H1 (cell line): ENCODE data around the gene CENPV. TPM values are rescaled to one million over a fixed set of nuclear protein-coding genes. Genes with fewer than 3 reads are reported as not detected.

Experiments used
- CTCF ChIA-PET: fragments of 300-600 bp; sonication (Branson Sonifier 250); formaldehyde crosslinking; loops from one replicate; lab custom pipeline; 2021; ENCODE audit not compliant: partially characterized antibody; lab: Charles Lee
- POLR2A ChIA-PET: fragments of 300-600 bp; sonication (Branson Sonifier 250); formaldehyde crosslinking; loops from one replicate; lab custom pipeline; 2021; ENCODE audit warnings: inconsistent platforms; ENCODE audit not compliant: partially characterized antibody; lab: Charles Lee
- DNase-seq, 2 experiments: peaks; one replicate each; pipeline versions ENCODE4 v3.0.0 to v3.0.0-alpha.2; 2010 to 2022; ENCODE audit warnings: low spot score in 2 of 2, low read depth in 1 of 2, mixed read lengths in 1 of 2
- FAIRE-seq: peaks from 2 replicates; lab custom pipeline; 2011; peaks lifted over from hg19 to GRCh38; lab: Jason Lieb, UNC
- H2AFZ ChIP-seq: 2 replicates; pipeline ENCODE4 v1.8.1; 2012; ENCODE audit warnings: low read length, inconsistent platforms
- H2AK5ac ChIP-seq: 2 replicates; pipeline ENCODE4 v1.6.1; 2013; ENCODE audit warnings: low read depth, low read length
- H2BK120ac ChIP-seq: replicated peaks from 2 replicates; pipeline ENCODE3; 2013; ENCODE audit warnings: low read depth, low read length, inconsistent platforms
- H2BK12ac ChIP-seq: 2 replicates; pipeline ENCODE4 v1.6.1; 2013; ENCODE audit warnings: low read depth, low read length
- H2BK15ac ChIP-seq: 2 replicates; pipeline ENCODE4 v1.6.1; 2013; ENCODE audit warnings: low read length
- H2BK20ac ChIP-seq: 2 replicates; pipeline ENCODE4 v1.6.1; 2013; ENCODE audit warnings: low read length
- H2BK5ac ChIP-seq: 2 replicates; pipeline ENCODE4 v1.6.1; 2013; ENCODE audit warnings: low read depth, low read length
- H3K14ac ChIP-seq: 2 replicates; pipeline ENCODE4 v1.6.1; 2013; ENCODE audit warnings: inconsistent platforms; ENCODE audit not compliant: insufficient read length
- H3K18ac ChIP-seq: 2 replicates; pipeline ENCODE4 v1.6.1; 2013; ENCODE audit warnings: low read length; ENCODE audit errors: extremely low read depth
- H3K23ac ChIP-seq: 2 replicates; pipeline ENCODE4 v1.6.1; 2013; ENCODE audit warnings: inconsistent platforms; ENCODE audit not compliant: insufficient read length
- H3K23me2 ChIP-seq: 2 replicates; pipeline ENCODE4 v1.6.1; 2013; ENCODE audit warnings: low read depth, low read length
- H3K27ac ChIP-seq: 2 replicates; pipeline ENCODE4 v1.6.1; 2011; ENCODE audit warnings: low read depth, low read length, inconsistent platforms
- H3K27me3 ChIP-seq, 4 experiments: replicated peaks in 1 of 4; 1 replicate in 1 of 4; 2 replicates in 3 of 4; pipeline versions ENCODE4 v1.6.1 to v1.8.1; 2011 to 2013; ENCODE audit warnings: low read length in 3 of 4, mild to moderate bottlenecking in 3 of 4, inconsistent platforms in 2 of 4, mixed read lengths in 2 of 4, moderate library complexity in 1 of 4; ENCODE audit not compliant: control insufficient read depth in 3 of 4, insufficient read depth in 3 of 4; ENCODE audit errors: extremely low read depth in 1 of 4
- H3K36me3 ChIP-seq, 4 experiments: 2 replicates each; pipeline versions ENCODE4 v1.6.1 to v1.8.1; 2011 to 2013; ENCODE audit warnings: mild to moderate bottlenecking in 4 of 4, low read length in 3 of 4, moderate library complexity in 2 of 4, control low read depth in 1 of 4, inconsistent platforms in 1 of 4; ENCODE audit not compliant: insufficient read depth in 4 of 4, control insufficient read depth in 2 of 4
- H3K4ac ChIP-seq: replicated peaks from 2 replicates; pipeline ENCODE3; 2013; ENCODE audit warnings: low read length, low read depth, mixed read lengths, inconsistent platforms; ENCODE audit not compliant: insufficient read length
- H3K4me1 ChIP-seq, 4 experiments: replicated peaks in 1 of 4; 1 replicate in 1 of 4; 2 replicates in 3 of 4; pipeline versions ENCODE4 v1.6.1 to v1.8.1; 2011 to 2013; ENCODE audit warnings: low read length in 3 of 4, inconsistent platforms in 2 of 4, mixed read lengths in 1 of 4; ENCODE audit not compliant: insufficient read depth in 4 of 4, control insufficient read depth in 3 of 4
- H3K4me2 ChIP-seq, 2 experiments: 2 replicates each; pipeline versions ENCODE4 v1.6.1 to v1.8.1; 2011 to 2013; ENCODE audit warnings: low read depth in 2 of 2, low read length in 2 of 2, control low read depth in 1 of 2, inconsistent platforms in 1 of 2, mild to moderate bottlenecking in 1 of 2; ENCODE audit not compliant: insufficient read depth in 1 of 2
- H3K4me3 ChIP-seq, 4 experiments: fragments of 200-600, 300-600 bp in 1 of 4; sonication (generic), shearing (Covaris generic), sonication (Bioruptor Twin) in 1 of 4; 2 replicates each; pipeline versions ENCODE4 v1.5.1 to v1.8.1; 2011 to 2016; ENCODE audit warnings: low read length in 4 of 4, low read depth in 3 of 4, control low read depth in 2 of 4, inconsistent platforms in 2 of 4, mild to moderate bottlenecking in 2 of 4, mixed read lengths in 1 of 4, moderate library complexity in 1 of 4; ENCODE audit not compliant: insufficient read depth in 2 of 4; ENCODE audit errors: extremely low read depth in 1 of 4
- H3K56ac ChIP-seq: replicated peaks from 2 replicates; pipeline ENCODE3; 2013; ENCODE audit warnings: low read depth, mild to moderate bottlenecking, mixed read lengths, low read length, inconsistent platforms; ENCODE audit not compliant: insufficient read length
- H3K79me1 ChIP-seq: 2 replicates; pipeline ENCODE4 v1.6.1; 2013; ENCODE audit warnings: low read depth, low read length, control low read depth
- H3K79me2 ChIP-seq, 2 experiments: 2 replicates each; pipeline versions ENCODE4 v1.6.1 to v1.8.1; 2012 to 2013; ENCODE audit warnings: low read length in 2 of 2, mild to moderate bottlenecking in 2 of 2, inconsistent platforms in 1 of 2; ENCODE audit not compliant: insufficient read depth in 2 of 2, control insufficient read depth in 1 of 2
- H3K9ac ChIP-seq, 4 experiments: replicated peaks in 1 of 4; 1 replicate in 1 of 4; 2 replicates in 3 of 4; pipeline versions ENCODE4 v1.6.1 to v1.8.1; 2011 to 2013; ENCODE audit warnings: low read depth in 3 of 4, low read length in 3 of 4, control low read depth in 2 of 4, mild to moderate bottlenecking in 2 of 4, moderate library complexity in 2 of 4, inconsistent platforms in 1 of 4; ENCODE audit errors: extremely low read depth in 1 of 4
- H3K9me3 ChIP-seq, 2 experiments: 2 replicates each; pipeline versions ENCODE4 v1.6.1 to v1.8.1; 2012 to 2013; ENCODE audit warnings: mild to moderate bottlenecking in 2 of 2, moderate library complexity in 2 of 2, control low read depth in 1 of 2, inconsistent platforms in 1 of 2, low read depth in 1 of 2, low read length in 1 of 2, mixed read lengths in 1 of 2; ENCODE audit not compliant: insufficient read depth in 2 of 2
- H4K20me1 ChIP-seq, 2 experiments: replicated peaks in 1 of 2; 2 replicates each; pipeline versions ENCODE3 to v1.8.1; 2011 to 2013; ENCODE audit warnings: inconsistent platforms in 2 of 2, low read length in 2 of 2, mild to moderate bottlenecking in 1 of 2; ENCODE audit not compliant: insufficient read depth in 2 of 2, control insufficient read depth in 1 of 2
- H4K5ac ChIP-seq: 2 replicates; pipeline ENCODE4 v1.6.1; 2013; ENCODE audit warnings: low read length, low read depth, mixed read lengths, inconsistent platforms; ENCODE audit not compliant: insufficient read length
- H4K8ac ChIP-seq: 2 replicates; pipeline ENCODE4 v1.8.0; 2013; ENCODE audit warnings: mild to moderate bottlenecking, moderate library complexity, low read length, inconsistent platforms; ENCODE audit not compliant: insufficient read depth; ENCODE audit errors: extremely low read depth
- H4K91ac ChIP-seq: replicated peaks from 2 replicates; pipeline ENCODE3; 2013; ENCODE audit warnings: low read length, mixed read lengths, inconsistent platforms; ENCODE audit not compliant: insufficient read length
- CHD2 ChIP-seq: IDR thresholded peaks from 2 replicates; pipeline ENCODE4 v1.6.1; 2012; ENCODE audit warnings: low read length, improper control_type of control experiment
- POLR2AphosphoS5 ChIP-seq: IDR thresholded peaks from 2 replicates; pipeline ENCODE4 v1.6.1; 2011; ENCODE audit warnings: low read depth, low read length
- WGBS, 2 experiments: shearing (Covaris generic) in 1 of 2; methylation state at CpG; one replicate each; pipeline versions ENCODE4 v1.1.6 to v1.1.7; 2013 to 2015; ENCODE audit warnings: low lambda C conversion rate in 2 of 2, mixed read lengths in 2 of 2, inconsistent platforms in 1 of 2, low coverage in 1 of 2, missing lambda C conversion rate in 1 of 2; ENCODE audit not compliant: insufficient replicate concordance in 2 of 2, insufficient coverage in 1 of 2, insufficient read length in 1 of 2; ENCODE audit errors: extremely low coverage in 1 of 2, missing lambda C conversion rate in 1 of 2; 5-methylcytosine and 5-hydroxymethylcytosine counted together
- polyA plus RNA-seq, 7 experiments: library from polyadenylated mRNA; depleted of rRNA in 3 of 7; stranded (reverse) in 5 of 7; unstranded in 2 of 7; fragments of >200 nt in 5 of 7; fragments of 200-250 nt in 2 of 7; gene quantifications; 1 replicate in 5 of 7; 2 replicates in 1 of 7; 4 replicates in 1 of 7; pipeline versions ENCODE4 v1.2.1 to v1.2.3, GENCODE V29; 2011 to 2013; ENCODE audit warnings: missing spikeins in 2 of 7, mixed read lengths in 2 of 7
- total RNA-seq: library from RNA; stranded (reverse); fragmentation: NEBNext Ultra II Directional; extraction: Animal tissue kit (Norgen Biotek cat#: 25700); gene quantifications from 2 replicates; pipeline ENCODE4 v1.2.1, GENCODE V29; 2021

Gene CENPV
- total and polyA plus RNA-seq, 2 of the 8 experiments (the other 6 are each of a cell fraction or from before 2014, with no cell fraction given) = 249 to 260 TPM

GRCh38 chr17:16378636-16379282 lies 25.5 kb upstream of the CENPV start:
- no peak overlapping the region for H3K4ac ChIP-seq
- H2AFZ ChIP-seq = no peak overlapping the region
- no peak overlapping the region for H3K9ac ChIP-seq
- POLR2A ChIA-PET = interaction anchor here (0.6 to 1.6 kb wide), 6 partner anchors 8 to 60 kb away, joined by 3 to 7 read pairs (median 4); partner anchors contain the start of gene CENPV
- H3K14ac ChIP-seq = no peak overlapping the region
- no peak overlapping the region for H2BK20ac ChIP-seq
- H3K9me3 ChIP-seq = no peaks in the 10 kb centered on the region
- WGBS, 2 experiments = 82% methylated on average over 17 of the region's 17 CpGs; no CpG with 5 or more reads in 1 of the 2 experiments
- H4K20me1 ChIP-seq = peaks cover 3 to 9% of the 10 kb centered on the region in 2 experiments
- H4K5ac ChIP-seq = no peak overlapping the region
- no peak overlapping the region for H3K23ac ChIP-seq
- peaks cover 0 to 2% (median 0%) of the 10 kb centered on the region in 4 experiments; a peak in 4 of 7 replicates for H3K4me1 ChIP-seq
- H3K18ac ChIP-seq = no peak overlapping the region
- H2BK12ac ChIP-seq = peak overlapping the region; percentile 45; the same call in 1 of the 2 replicates
- H2BK15ac ChIP-seq = no peak overlapping the region
- no peak overlapping the region; the same call in 1 of the 2 replicates for H4K8ac ChIP-seq
- H4K91ac ChIP-seq = peak overlapping the region; percentile 69
- FAIRE-seq (no peak), DNase-seq (no peak)
- H2BK5ac ChIP-seq = no peak overlapping the region
- peaks cover 0 to 23% of the 10 kb centered on the region in 2 experiments; a peak in 2 of 4 replicates for H3K79me2 ChIP-seq
- H3K27ac ChIP-seq = no peak overlapping the region
- no peaks in the 10 kb centered on the region for H3K27me3 ChIP-seq
- peaks cover 2% of the 10 kb centered on the region for H3K23me2 ChIP-seq
- no peak overlapping the region for H3K56ac ChIP-seq
- H3K36me3 ChIP-seq = peaks cover 4 to 20% (median 15%) of the 10 kb centered on the region in 4 experiments
- TF ChIP-seq POLR2AphosphoS5 (no peak), CHD2 (no peak)
- TF ChIP-seq, all 59 proteins: peak for 0
- 0 out of 2 replicates have a peak, but pooled peaks cover 6% of the 10 kb centered on the region for H3K79me1 ChIP-seq
- no peak overlapping the region for H3K4me3 ChIP-seq
- H2BK120ac ChIP-seq = no peak overlapping the region
- no peak overlapping the region for H2AK5ac ChIP-seq
- H3K4me2 ChIP-seq = no peak overlapping the region; a peak in 1 of 4 replicates
- CTCF ChIA-PET = interaction anchor here (0.6 to 6.6 kb wide), 8 partner anchors 10 to 104 kb away, joined by 3 to 51 read pairs (median 5); partner anchors contain the start of gene TRPV2
